Measurements from ENCODE around the gene SH3TC1. TPM values are rescaled to one million over a fixed set of nuclear protein-coding genes. Genes with fewer than 3 reads are reported as not detected.

Gene SH3TC1
- total RNA-seq, 1 experiment from 2014 or later = 28.9 TPM

DNA sequence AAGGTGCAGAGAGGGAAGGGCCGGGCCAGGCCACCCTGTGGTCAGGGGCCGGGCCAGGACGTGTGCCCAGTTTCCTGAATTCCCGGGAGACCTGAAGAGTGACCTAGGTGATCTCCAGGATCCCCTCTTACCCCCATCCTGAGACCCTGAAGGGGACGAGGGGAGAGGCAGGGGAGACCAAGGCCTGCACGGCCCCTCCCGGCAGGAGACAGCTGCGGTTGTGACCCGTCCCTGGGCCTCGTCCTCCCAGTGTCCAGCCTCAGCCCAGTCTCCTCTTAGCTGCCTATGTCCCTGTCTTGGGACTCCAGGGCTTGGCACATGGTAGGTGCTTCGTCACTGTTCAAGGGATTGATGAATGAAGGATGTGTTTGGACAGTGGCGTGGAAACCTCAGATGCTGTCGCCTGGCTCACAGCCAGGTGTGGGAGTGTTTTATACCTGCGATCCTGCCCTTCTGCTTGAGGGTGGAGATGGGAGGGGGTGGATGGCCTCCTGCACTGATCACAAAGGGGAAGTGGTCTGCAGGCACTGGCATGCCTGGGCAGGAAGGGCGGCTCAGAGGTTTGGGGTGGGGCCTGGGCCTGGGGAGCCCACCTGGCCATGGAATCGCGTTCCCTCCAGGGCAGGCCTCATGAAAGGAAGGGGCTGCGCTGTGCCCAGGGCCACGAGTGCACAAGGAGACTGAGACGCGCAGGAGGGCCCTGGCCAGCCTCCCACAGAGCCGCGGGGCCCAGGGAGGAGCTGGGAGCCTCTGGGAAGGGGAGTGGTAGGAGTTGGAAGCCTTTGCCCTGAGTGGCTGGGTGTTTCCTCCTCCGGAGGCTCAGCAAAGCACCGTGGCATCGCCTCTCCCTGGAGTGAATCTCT lies 6.9 kb downstream of the SH3TC1 start:
- no peak for DNase-seq
- Histone ChIP-seq H3K4me1 (peaks cover 7% of the 10 kb centered on the region), H3K9me3 (replicated peaks) (no peaks in the 10 kb centered on the region), H3K36me3 (no peaks in the 10 kb centered on the region), H3K27ac (no peak overlapping the region), H3K4me3 (no peak overlapping the region), H3K27me3 (no peaks in the 10 kb centered on the region)

GRCh38 chr4:8207314-8207713 lies 8.2 kb downstream of the SH3TC1 start:
- no peak overlapping the region for H3K27ac ChIP-seq
- no peaks in the 10 kb centered on the region for H3K36me3 ChIP-seq

DNA sequence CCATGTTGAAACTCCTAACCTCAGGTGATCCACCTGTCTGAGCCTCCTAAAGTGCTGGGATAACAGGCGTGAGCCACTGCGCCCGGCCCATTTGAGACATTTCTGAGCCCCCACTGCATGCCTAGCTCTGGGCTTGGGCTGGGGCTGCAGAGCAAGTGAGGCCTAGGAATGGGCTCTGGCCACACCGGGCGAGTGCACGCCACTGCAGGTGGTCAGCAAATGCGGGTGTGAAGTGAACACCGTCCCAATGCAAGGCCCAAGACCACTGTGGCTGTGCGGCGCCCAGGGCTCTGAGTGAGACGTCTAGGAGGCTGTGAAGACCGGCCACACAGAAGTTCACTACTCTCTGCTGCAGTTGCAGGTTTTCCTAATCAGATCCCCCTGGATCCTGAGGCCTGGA lies 9.5 kb downstream of the SH3TC1 start:
- Histone ChIP-seq H3K4me3 (no peak overlapping the region), H3K9me3 (replicated peaks) (no peaks in the 10 kb centered on the region), H3K4me1 (no peaks in the 10 kb centered on the region), H3K27ac (no peak overlapping the region), H3K36me3 (no peaks in the 10 kb centered on the region), H3K27me3 (no peaks in the 10 kb centered on the region)
- no peak for DNase-seq

More at GRCh38 chr4:8207314-8207713, 8.2 kb downstream of the SH3TC1 start:
- no peak for DNase-seq
- no peaks in the 10 kb centered on the region for H3K9me3 ChIP-seq (replicated peaks)
- no peaks in the 10 kb centered on the region for H3K27me3 ChIP-seq
- no peak overlapping the region for H3K4me3 ChIP-seq
- no peaks in the 10 kb centered on the region for H3K4me1 ChIP-seq

DNA sequence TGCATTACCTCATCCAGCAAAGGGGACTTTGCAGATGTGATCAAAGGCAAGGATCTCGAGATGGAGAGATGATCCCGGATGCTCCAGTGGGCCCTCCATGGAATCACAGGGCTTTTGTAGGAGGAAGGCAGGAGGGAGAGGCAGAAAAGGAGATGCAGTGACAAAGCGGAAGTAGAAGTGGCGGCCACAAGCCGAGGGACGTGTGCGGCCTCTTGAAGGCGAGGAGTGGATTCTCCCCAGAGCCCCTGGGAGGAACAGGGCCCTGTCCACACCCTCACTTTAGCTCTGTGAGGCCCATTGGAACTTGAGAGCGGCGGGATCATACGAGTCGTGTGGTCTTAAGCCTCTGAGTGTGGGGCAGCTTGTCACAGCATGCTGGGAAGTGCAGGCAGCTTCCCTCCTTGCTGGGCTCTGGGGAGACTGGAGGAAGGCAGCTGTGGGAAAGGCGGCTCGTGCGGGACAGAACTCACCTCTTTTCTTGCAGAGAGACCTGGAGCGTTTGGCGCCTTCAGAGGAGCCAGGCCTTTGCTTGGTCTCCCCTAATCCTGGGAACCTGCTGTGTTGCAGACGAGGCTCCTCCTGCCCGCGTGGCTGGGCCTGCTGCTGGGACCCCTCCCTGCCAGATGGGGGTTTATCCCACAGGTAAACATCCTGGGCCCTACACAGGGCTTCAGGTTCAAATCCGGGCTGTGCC lies 10.2 kb downstream of the SH3TC1 start:
- no peak for DNase-seq
- H3K4me3 ChIP-seq = no peak overlapping the region

DNA sequence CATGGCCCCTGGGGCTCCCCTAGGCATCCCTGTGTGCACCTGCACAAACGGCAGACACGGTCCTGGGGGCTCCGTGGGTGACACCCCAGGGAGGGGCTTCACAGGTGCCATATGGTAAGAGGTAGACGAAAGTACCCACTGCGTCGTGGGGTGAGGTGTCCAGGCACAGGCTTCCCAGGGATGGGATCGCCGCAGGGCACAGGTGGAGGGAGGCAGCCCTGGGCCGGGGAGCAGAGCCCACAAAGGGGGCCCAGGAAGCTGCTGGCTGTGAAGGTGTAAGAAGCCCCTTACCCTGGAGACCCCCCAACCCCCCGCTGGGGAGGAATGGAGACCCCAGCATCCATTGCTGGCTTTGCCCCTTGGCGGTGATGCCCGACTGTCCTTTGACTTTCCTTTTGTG lies 10.9 kb downstream of the SH3TC1 start:
- no peak overlapping the region for H3K27ac ChIP-seq
- no peak overlapping the region for H3K4me3 ChIP-seq
- H3K4me1 ChIP-seq = no peaks in the 10 kb centered on the region
- no peaks in the 10 kb centered on the region for H3K27me3 ChIP-seq
- DNase-seq = no peak
- no peaks in the 10 kb centered on the region for H3K36me3 ChIP-seq
- H3K9me3 ChIP-seq (replicated peaks) = no peaks in the 10 kb centered on the region

More for the DNA sequence above, 10.2 kb downstream of the SH3TC1 start:
- Histone ChIP-seq H3K36me3 (no peaks in the 10 kb centered on the region), H3K27ac (no peak overlapping the region), H3K4me1 (no peaks in the 10 kb centered on the region), H3K27me3 (no peaks in the 10 kb centered on the region), H3K9me3 (replicated peaks) (no peaks in the 10 kb centered on the region)

GRCh38 chr4:8210616-8211015 lies 11.5 kb downstream of the SH3TC1 start:
- no peaks in the 10 kb centered on the region for H3K36me3 ChIP-seq
- no peaks in the 10 kb centered on the region for H3K27me3 ChIP-seq
- no peaks in the 10 kb centered on the region for H3K4me1 ChIP-seq
- H3K27ac ChIP-seq = no peak overlapping the region
- H3K9me3 ChIP-seq (replicated peaks) = no peaks in the 10 kb centered on the region
- DNase-seq = no peak
- no peak overlapping the region for H3K4me3 ChIP-seq

DNA sequence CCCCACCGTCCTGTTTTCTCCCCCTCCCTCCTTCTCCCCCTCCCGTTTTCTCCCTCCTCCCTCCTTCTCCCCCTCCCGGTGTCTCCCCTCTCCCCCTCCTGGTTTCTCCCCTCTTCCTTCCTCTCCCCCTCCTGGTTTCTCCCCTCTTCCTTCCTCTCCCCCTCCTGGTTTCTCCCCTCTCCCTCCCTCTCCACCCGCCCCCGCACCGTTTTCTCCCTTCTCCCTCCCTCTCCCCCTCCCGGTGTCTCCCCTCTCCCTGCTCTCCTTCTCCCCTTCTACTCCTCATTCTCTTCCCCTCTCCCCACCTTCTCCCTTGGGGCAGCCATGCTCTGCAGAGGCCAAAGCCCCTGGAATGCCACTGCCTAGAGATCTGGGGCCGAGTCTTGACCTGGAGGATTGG lies 12.2 kb downstream of the SH3TC1 start:
- Histone ChIP-seq H3K27ac (no peak overlapping the region), H3K36me3 (no peaks in the 10 kb centered on the region; the same call in 1 of the 2 replicates), H3K27me3 (no peaks in the 10 kb centered on the region), H3K9me3 (replicated peaks) (no peaks in the 10 kb centered on the region), H3K4me1 (no peaks in the 10 kb centered on the region), H3K4me3 (no peak overlapping the region)
- no peak for DNase-seq

DNA sequence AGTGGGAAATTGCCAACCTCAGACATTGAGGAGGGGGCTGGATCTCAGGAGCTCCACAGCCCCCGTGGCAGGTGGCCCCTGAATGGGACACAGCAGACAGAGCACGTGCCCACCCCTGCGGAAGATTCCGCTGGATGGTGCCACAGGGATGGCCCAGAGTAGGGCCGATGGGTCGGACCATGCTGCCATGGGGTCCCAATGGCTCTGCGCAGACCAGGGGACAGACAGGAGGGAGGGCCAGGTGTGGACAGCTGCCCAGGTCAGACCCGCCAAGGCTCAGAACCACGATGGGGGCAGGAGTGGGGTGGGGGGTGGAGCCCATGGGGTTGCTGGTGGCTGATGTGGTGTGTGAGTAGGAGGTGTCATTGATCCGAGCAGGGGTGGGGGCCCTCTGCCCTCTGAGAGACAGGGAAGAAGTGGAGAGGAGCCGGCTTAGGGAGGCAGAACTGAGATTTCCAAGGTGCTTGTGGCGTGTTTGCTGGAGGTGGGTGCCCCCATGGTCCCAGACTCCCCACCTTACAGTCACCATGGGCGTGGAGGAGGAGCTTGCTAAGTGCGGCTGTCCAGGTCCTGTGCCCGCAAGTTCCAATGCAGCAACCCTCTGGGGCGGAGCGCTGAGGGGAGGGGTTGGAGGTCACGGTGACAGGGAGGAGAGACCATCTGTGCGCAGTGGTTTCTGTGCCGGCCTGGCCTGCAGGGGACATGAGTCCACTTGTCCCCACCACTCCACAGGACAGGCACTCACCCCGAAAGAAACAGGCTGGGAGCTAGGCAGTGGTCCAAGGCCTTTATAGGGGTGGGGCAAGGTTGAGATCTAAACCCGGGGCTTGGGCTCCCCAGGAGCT lies 12.9 kb downstream of the SH3TC1 start:
- Histone ChIP-seq H3K27ac (no peak overlapping the region), H3K27me3 (no peaks in the 10 kb centered on the region), H3K36me3 (no peaks in the 10 kb centered on the region; the same call in 1 of the 2 replicates), H3K4me3 (no peak overlapping the region), H3K9me3 (replicated peaks) (no peaks in the 10 kb centered on the region), H3K4me1 (no peaks in the 10 kb centered on the region)
- no peak for DNase-seq

DNA sequence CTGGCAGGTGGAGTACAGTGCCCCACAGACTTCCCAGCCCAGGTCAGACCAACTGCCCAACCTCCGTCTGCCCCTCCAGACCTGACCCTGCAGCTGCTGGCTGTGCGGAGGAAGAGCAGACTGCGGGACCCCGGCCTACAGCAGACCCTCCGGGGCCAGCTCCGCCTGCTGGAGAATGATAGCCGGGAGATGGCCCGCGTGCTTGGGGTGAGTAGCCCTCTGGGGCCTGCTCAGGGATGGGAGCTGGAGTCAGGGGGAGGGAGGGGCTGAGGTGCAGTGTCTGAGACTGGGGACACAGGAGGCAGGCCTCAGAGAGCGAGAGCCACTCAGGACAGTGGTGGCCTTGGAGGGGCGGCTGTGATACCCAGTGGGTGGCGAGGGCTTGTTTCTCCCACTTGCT lies 13.5 kb downstream of the SH3TC1 start:
- no peak overlapping the region for H3K4me3 ChIP-seq
- no peaks in the 10 kb centered on the region for H3K9me3 ChIP-seq (replicated peaks)
- H3K36me3 ChIP-seq = peaks cover 6% of the 10 kb centered on the region
- no peak overlapping the region for H3K27ac ChIP-seq
- no peak for DNase-seq
- no peaks in the 10 kb centered on the region for H3K27me3 ChIP-seq
- H3K4me1 ChIP-seq = peaks cover under 1% of the 10 kb centered on the region; the same call in 1 of the 2 replicates

DNA sequence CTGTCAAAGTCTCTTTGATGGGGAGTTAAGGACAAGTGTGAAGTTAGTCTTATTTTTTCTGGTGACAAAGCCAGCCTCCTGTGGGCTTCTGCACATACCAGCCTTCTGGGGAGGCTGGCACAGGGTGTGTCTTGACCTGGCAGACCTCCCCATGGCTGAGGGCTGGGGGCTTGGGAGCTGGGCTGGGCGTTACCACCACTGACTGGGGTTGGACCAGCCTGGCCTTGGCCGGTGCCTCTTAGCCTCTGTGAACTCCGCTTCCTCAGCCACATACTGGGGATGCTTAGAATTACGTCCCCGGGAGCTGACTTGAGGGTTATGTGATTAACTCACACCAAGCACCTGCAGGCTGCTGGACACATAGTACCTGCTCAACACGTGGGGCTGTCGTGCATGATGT lies 14.0 kb downstream of the SH3TC1 start:
- no peaks in the 10 kb centered on the region for H3K27me3 ChIP-seq
- H3K4me1 ChIP-seq = peaks cover 6% of the 10 kb centered on the region
- peaks cover 6% of the 10 kb centered on the region for H3K36me3 ChIP-seq
- DNase-seq = no peak
- H3K9me3 ChIP-seq (replicated peaks) = no peaks in the 10 kb centered on the region
- no peak overlapping the region for H3K27ac ChIP-seq
- H3K4me3 ChIP-seq = no peak overlapping the region

- Histone ChIP-seq H3K27me3 (no peaks in the 10 kb centered on the region), H3K9me3 (replicated peaks) (no peaks in the 10 kb centered on the region), H3K4me3 (no peak overlapping the region), H3K36me3 (peaks cover 6% of the 10 kb centered on the region), H3K4me1 (peaks cover 16% of the 10 kb centered on the region), H3K27ac (no peak overlapping the region)
- DNase-seq = no peak
Observed at GRCh38 chr4:8214136-8214535, 15.0 kb downstream of the SH3TC1 start.

DNA sequence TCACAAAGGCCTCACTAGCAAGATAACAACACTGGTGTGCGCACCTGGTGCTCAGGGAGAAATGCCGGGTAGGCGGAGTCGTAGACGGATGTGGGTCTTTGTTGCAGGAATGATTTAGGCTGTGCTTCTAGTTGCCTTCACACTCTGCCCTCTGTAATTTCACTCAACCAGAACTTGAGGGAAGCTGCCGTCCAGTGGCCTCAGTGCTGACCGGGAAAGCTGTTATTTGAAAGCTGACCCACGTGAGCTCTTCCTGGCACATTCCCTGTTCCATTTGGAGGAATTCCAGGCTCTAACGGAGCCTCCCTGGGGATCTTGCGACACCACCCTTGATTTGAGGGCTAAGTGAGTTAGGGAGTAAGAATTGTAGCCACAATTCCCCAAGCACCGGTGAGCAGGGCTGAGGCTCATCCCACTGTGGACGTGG lies 15.9 kb downstream of the SH3TC1 start:
- H3K27me3 ChIP-seq = no peaks in the 10 kb centered on the region
- DNase-seq = no peak
- H3K9me3 ChIP-seq (replicated peaks) = no peaks in the 10 kb centered on the region
- H3K36me3 ChIP-seq = peaks cover 12% of the 10 kb centered on the region
- H3K4me1 ChIP-seq = peaks cover 21% of the 10 kb centered on the region
- H3K4me3 ChIP-seq = no peak overlapping the region
- H3K27ac ChIP-seq = no peak overlapping the region

DNA sequence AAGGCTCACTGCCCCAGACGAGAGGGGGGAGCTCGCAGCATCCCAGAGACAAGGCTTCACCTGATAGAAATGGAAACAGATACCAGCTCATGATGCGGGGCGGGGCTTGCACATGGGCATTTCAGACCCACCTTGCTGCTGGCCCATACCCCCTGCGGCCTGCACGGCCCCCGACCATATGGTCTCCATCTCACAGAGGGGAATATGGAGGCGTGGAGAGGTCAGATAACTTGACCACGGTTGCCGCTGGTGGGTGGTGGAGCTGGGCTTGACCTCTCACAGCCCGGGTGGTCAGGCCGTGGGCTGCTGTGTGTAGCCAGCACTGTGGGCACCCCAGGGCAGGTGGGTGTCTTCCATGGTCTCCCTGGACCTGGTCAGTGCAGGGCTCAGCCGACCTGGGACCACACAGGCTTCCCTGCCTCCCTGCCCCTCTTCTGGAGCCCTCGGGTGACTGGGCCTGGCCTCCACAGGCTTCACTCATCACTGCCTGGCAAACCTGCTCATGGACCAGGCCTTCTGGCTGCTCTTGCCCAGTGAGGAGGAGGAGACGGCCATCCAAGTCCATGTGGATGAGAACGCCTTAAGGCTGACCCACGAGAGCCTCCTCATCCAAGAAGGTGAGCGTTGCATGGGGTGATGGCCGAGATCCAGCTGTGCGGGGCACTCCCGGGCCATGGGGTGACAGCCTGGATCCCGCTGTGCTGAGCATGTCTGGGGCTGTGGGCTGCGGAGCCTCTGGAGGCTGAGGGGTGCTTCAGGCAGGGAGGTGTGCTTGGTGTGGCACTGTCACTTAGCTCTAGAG lies 16.8 kb downstream of the SH3TC1 start:
- no peak for DNase-seq
- H3K27ac ChIP-seq = no peak overlapping the region
- peaks cover 22% of the 10 kb centered on the region for H3K4me1 ChIP-seq
- H3K27me3 ChIP-seq = no peaks in the 10 kb centered on the region
- no peak overlapping the region for H3K4me3 ChIP-seq
- H3K9me3 ChIP-seq (replicated peaks) = no peaks in the 10 kb centered on the region
- H3K36me3 ChIP-seq = peaks cover 12% of the 10 kb centered on the region
